ENCODE results near the gene DBN1. TPM values are rescaled to one million over a fixed set of nuclear protein-coding genes. Genes with fewer than 3 reads are reported as not detected.

The DBN1 gene
- total and polyA plus RNA-seq, 2 of the 8 experiments (the other 6 are each of a cell fraction or from before 2014, with no cell fraction given), result 168 to 333 TPM

DNA sequence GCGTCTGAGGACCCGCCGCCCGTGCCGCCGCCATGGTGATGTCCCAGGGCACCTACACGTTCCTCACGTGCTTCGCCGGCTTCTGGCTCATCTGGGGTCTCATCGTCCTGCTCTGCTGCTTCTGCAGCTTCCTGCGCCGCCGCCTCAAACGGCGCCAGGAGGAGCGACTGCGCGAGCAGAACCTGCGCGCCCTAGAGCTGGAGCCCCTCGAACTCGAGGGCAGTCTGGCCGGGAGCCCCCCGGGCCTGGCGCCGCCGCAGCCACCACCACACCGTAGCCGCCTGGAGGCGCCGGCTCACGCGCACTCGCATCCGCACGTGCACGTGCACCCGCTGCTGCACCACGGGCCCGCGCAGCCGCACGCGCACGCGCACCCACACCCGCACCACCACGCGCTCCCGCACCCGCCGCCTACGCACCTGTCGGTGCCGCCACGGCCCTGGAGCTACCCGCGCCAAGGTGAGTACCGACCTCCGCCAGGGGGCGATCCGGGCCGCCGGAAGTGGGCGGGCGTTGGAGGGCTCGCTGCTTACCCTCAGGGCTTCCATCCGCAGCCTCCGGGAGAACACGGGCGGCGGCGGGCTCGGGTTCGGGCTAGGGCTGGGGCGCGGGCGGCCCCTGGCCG, 18.3 kb downstream of the DBN1 start (continued):
- TF ChIP-seq, protein P1, sequence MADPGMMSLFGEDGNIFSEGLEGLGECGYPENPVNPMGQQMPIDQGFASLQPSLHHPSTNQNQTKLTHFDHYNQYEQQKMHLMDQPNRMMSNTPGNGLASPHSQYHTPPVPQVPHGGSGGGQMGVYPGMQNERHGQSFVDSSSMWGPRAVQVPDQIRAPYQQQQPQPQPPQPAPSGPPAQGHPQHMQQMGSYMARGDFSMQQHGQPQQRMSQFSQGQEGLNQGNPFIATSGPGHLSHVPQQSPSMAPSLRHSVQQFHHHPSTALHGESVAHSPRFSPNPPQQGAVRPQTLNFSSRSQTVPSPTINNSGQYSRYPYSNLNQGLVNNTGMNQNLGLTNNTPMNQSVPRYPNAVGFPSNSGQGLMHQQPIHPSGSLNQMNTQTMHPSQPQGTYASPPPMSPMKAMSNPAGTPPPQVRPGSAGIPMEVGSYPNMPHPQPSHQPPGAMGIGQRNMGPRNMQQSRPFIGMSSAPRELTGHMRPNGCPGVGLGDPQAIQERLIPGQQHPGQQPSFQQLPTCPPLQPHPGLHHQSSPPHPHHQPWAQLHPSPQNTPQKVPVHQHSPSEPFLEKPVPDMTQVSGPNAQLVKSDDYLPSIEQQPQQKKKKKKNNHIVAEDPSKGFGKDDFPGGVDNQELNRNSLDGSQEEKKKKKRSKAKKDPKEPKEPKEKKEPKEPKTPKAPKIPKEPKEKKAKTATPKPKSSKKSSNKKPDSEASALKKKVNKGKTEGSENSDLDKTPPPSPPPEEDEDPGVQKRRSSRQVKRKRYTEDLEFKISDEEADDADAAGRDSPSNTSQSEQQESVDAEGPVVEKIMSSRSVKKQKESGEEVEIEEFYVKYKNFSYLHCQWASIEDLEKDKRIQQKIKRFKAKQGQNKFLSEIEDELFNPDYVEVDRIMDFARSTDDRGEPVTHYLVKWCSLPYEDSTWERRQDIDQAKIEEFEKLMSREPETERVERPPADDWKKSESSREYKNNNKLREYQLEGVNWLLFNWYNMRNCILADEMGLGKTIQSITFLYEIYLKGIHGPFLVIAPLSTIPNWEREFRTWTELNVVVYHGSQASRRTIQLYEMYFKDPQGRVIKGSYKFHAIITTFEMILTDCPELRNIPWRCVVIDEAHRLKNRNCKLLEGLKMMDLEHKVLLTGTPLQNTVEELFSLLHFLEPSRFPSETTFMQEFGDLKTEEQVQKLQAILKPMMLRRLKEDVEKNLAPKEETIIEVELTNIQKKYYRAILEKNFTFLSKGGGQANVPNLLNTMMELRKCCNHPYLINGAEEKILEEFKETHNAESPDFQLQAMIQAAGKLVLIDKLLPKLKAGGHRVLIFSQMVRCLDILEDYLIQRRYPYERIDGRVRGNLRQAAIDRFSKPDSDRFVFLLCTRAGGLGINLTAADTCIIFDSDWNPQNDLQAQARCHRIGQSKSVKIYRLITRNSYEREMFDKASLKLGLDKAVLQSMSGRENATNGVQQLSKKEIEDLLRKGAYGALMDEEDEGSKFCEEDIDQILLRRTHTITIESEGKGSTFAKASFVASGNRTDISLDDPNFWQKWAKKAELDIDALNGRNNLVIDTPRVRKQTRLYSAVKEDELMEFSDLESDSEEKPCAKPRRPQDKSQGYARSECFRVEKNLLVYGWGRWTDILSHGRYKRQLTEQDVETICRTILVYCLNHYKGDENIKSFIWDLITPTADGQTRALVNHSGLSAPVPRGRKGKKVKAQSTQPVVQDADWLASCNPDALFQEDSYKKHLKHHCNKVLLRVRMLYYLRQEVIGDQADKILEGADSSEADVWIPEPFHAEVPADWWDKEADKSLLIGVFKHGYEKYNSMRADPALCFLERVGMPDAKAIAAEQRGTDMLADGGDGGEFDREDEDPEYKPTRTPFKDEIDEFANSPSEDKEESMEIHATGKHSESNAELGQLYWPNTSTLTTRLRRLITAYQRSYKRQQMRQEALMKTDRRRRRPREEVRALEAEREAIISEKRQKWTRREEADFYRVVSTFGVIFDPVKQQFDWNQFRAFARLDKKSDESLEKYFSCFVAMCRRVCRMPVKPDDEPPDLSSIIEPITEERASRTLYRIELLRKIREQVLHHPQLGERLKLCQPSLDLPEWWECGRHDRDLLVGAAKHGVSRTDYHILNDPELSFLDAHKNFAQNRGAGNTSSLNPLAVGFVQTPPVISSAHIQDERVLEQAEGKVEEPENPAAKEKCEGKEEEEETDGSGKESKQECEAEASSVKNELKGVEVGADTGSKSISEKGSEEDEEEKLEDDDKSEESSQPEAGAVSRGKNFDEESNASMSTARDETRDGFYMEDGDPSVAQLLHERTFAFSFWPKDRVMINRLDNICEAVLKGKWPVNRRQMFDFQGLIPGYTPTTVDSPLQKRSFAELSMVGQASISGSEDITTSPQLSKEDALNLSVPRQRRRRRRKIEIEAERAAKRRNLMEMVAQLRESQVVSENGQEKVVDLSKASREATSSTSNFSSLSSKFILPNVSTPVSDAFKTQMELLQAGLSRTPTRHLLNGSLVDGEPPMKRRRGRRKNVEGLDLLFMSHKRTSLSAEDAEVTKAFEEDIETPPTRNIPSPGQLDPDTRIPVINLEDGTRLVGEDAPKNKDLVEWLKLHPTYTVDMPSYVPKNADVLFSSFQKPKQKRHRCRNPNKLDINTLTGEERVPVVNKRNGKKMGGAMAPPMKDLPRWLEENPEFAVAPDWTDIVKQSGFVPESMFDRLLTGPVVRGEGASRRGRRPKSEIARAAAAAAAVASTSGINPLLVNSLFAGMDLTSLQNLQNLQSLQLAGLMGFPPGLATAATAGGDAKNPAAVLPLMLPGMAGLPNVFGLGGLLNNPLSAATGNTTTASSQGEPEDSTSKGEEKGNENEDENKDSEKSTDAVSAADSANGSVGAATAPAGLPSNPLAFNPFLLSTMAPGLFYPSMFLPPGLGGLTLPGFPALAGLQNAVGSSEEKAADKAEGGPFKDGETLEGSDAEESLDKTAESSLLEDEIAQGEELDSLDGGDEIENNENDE (IDR thresholded peaks at IDR 0.05; ENCODE audit: insufficient replicate concordance, low read length), result no peak
- TF ChIP-seq SP2 (IDR thresholded peaks at IDR 0.05; ENCODE audit: low read length), result no peak
- TF ChIP-seq BACH1 (IDR thresholded peaks at IDR 0.05; ENCODE audit: low read length), result peak; percentile 53; the same call in 1 of the 2 replicates
- no peak for TF ChIP-seq MAFK (IDR thresholded peaks at IDR 0.05; ENCODE audit: low read depth, low read length)
- TF ChIP-seq TAF7 (optimal IDR thresholded peaks at IDR 0.05; ENCODE audit: borderline replicate concordance, low read depth, low read length), result peak; percentile 68
- TF ChIP-seq SIX5 (IDR thresholded peaks at IDR 0.05; ENCODE audit: low read depth, low read length), result no peak
- no peak for TF ChIP-seq POU5F1 (IDR thresholded peaks at IDR 0.05; ENCODE audit: low read depth, low read length)
- no peak for TF ChIP-seq CHD1 (IDR thresholded peaks at IDR 0.05; ENCODE audit: low read depth, low read length)
- 0 out of 2 replicates have a peak, but pooled peaks have one; percentile 5 for TF ChIP-seq YY1 (IDR thresholded peaks at IDR 0.05; ENCODE audit: low read depth, low read length)
- no peak for TF ChIP-seq KDM5A (IDR thresholded peaks at IDR 0.05; ENCODE audit: low read length)
- TF ChIP-seq RFX5 (IDR thresholded peaks at IDR 0.05; ENCODE audit: borderline replicate concordance, low read depth, low read length), result no peak
